ENCODE data around the gene LRRC4. TPM values are rescaled to one million over a fixed set of nuclear protein-coding genes. Genes with fewer than 3 reads are reported as not detected.
A peak's percentile ranks its signal among the peaks of the same experiment; 100 is the strongest.

LRRC4 gene
- total and polyA plus RNA-seq, 7 donors = 0.39 to 5.0 (median 2.7) TPM

- no peaks in the 10 kb centered on the region for H3K9me3 ChIP-seq
- DNase-seq = no peak
- intact Hi-C loops (cut with DNase I) = no loop called here
- H3K36me3 ChIP-seq (ENCODE audit: insufficient read depth in 1 of 2, low read depth in 1 of 2) = peaks cover 2 to 7% of the 10 kb centered on the region in 2 donors
- TF ChIP-seq, protein P1, sequence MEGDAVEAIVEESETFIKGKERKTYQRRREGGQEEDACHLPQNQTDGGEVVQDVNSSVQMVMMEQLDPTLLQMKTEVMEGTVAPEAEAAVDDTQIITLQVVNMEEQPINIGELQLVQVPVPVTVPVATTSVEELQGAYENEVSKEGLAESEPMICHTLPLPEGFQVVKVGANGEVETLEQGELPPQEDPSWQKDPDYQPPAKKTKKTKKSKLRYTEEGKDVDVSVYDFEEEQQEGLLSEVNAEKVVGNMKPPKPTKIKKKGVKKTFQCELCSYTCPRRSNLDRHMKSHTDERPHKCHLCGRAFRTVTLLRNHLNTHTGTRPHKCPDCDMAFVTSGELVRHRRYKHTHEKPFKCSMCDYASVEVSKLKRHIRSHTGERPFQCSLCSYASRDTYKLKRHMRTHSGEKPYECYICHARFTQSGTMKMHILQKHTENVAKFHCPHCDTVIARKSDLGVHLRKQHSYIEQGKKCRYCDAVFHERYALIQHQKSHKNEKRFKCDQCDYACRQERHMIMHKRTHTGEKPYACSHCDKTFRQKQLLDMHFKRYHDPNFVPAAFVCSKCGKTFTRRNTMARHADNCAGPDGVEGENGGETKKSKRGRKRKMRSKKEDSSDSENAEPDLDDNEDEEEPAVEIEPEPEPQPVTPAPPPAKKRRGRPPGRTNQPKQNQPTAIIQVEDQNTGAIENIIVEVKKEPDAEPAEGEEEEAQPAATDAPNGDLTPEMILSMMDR (IDR thresholded peaks at IDR 0.05) = no peak
- H3K4me1 ChIP-seq = peaks cover 18% of the 10 kb centered on the region
- WGBS, 3 donors = 74 to 88% (median 80%) methylated on average over 11 of the region's 11 CpGs
- peak overlapping the region; percentile 71 for H3K27ac ChIP-seq
- no peak overlapping the region for H3K4me3 ChIP-seq
- no peak for ATAC-seq
- no peaks in the 10 kb centered on the region for H3K27me3 ChIP-seq (ENCODE audit: insufficient read depth in 3 of 3, low read length in 2 of 3)
Measured at GRCh38 chr7:127996253-127997071, 34.8 kb downstream of the LRRC4 start.

- Histone ChIP-seq H3K9me3 (no peaks in the 10 kb centered on the region), H3K4me1 (peaks cover 18% of the 10 kb centered on the region), H3K4me3 (no peak overlapping the region), H3K36me3 (ENCODE audit: insufficient read depth in 1 of 2, low read depth in 1 of 2) (peaks cover 2 to 11% of the 10 kb centered on the region in 2 donors), H3K27ac (peak overlapping the region; percentile 71), H3K27me3 (ENCODE audit: insufficient read depth in 3 of 3, low read length in 2 of 3) (no peaks in the 10 kb centered on the region)
- peak; percentile 43 to 61 (median 44) for ATAC-seq
- WGBS, 3 donors = 33 to 37% (median 35%) methylated on average over 3 of the region's 3 CpGs
- intact Hi-C loops (cut with DNase I) = no loop called here
- peak in 1 of 2 donors; percentile 41 for DNase-seq
- TF ChIP-seq, protein P1 (IDR thresholded peaks at IDR 0.05) = no peak
Measured at GRCh38 chr7:127995881-127996215, 35.4 kb downstream of the LRRC4 start.

- H3K9me3 ChIP-seq = no peaks in the 10 kb centered on the region
- DNase-seq (no peak), ATAC-seq (peak; percentile 76 to 87 (median 83))
- TF ChIP-seq, protein P1 (IDR thresholded peaks at IDR 0.05) = no peak
- peak overlapping the region; percentile 71 for H3K27ac ChIP-seq
- peaks cover 18% of the 10 kb centered on the region for H3K4me1 ChIP-seq
- intact Hi-C loops (cut with DNase I) = no loop called here
- no peaks in the 10 kb centered on the region for H3K27me3 ChIP-seq (ENCODE audit: insufficient read depth in 3 of 3, low read length in 2 of 3)
- H3K4me3 ChIP-seq = no peak overlapping the region
- 16 to 20% (median 18%) methylated on average over 3 of the region's 3 CpGs for WGBS, 3 donors
- peaks cover 2 to 11% of the 10 kb centered on the region in 2 donors for H3K36me3 ChIP-seq (ENCODE audit: insufficient read depth in 1 of 2, low read depth in 1 of 2)
Measured at GRCh38 chr7:127995156-127995880, 35.9 kb downstream of the LRRC4 start.

- DNase-seq (no peak), ATAC-seq (no peak)
- Histone ChIP-seq H3K27me3 (ENCODE audit: insufficient read depth in 3 of 3, low read length in 2 of 3) (no peaks in the 10 kb centered on the region), H3K36me3 (ENCODE audit: insufficient read depth in 1 of 2, low read depth in 1 of 2) (peaks cover 2 to 11% of the 10 kb centered on the region in 2 donors), H3K4me3 (no peak overlapping the region), H3K27ac (no peak overlapping the region), H3K9me3 (no peaks in the 10 kb centered on the region), H3K4me1 (peaks cover 18% of the 10 kb centered on the region)
- intact Hi-C loops (cut with DNase I) = no loop called here
- TF ChIP-seq, protein P1 (IDR thresholded peaks at IDR 0.05) = no peak
- WGBS, 3 donors = 83 to 94% (median 88%) methylated on average over 5 of the region's 5 CpGs
Measured at GRCh38 chr7:127993987-127994386, 37.2 kb downstream of the LRRC4 start.

Measured in psoas muscle (tissue), 8 donors.